Activated T-cell treated with anti-CD3 and anti-CD28 coated beads, Interleukin-2, amount 50 U/mL, for 72 hours (primary cell): ENCODE measurements around the gene VSX2. TPM values are rescaled to one million over a fixed set of nuclear protein-coding genes. Genes with fewer than 3 reads are reported as not detected.
A peak's percentile ranks its signal among the peaks of the same experiment; 100 is the strongest.

Source experiments
- ATAC-seq, 2 donors: fragments of 150-1000 bp; cut with Tn5 transposase; replicated peaks in 1 of 2; 2 replicates each; pipeline ENCODE4 v1.10.0; 2021; ENCODE audit warnings: moderate library complexity in 2 of 2, mild to moderate bottlenecking in 1 of 2
- DNase-seq, 2 donors: peaks; one replicate each; pipeline ENCODE4 v3.0.0; 2021 to 2022; ENCODE audit warnings: mixed read lengths in 1 of 2
- H3K27ac Mint-ChIP-seq: one replicate; pipeline ENCODE4 v1.8.0; 2022; ENCODE audit warnings: mild to moderate bottlenecking, moderate library complexity, mixed read lengths
- H3K27me3 Mint-ChIP-seq: one replicate; pipeline ENCODE4 v1.8.0; 2022; ENCODE audit warnings: low read depth, mixed read lengths
- H3K36me3 Mint-ChIP-seq, 2 donors: one replicate each; pipeline ENCODE4 v1.8.0; 2022; ENCODE audit warnings: mixed read lengths in 2 of 2, mild to moderate bottlenecking in 1 of 2; ENCODE audit not compliant: insufficient read depth in 2 of 2
- H3K4me1 Mint-ChIP-seq: one replicate; pipeline ENCODE4 v1.8.0; 2022; ENCODE audit warnings: low read depth, mixed read lengths
- H3K4me3 Mint-ChIP-seq, 2 donors: one replicate each; pipeline ENCODE4 v1.8.0; 2022; ENCODE audit warnings: mild to moderate bottlenecking in 2 of 2, mixed read lengths in 2 of 2, moderate library complexity in 2 of 2
- H3K9me3 Mint-ChIP-seq, 2 donors: one replicate each; pipeline ENCODE4 v1.8.0; 2022; ENCODE audit warnings: mixed read lengths in 2 of 2
- total RNA-seq, 2 donors: library from RNA; stranded (reverse); gene quantifications; one replicate each; pipeline ENCODE4 v1.2.3, GENCODE V29; 2022

Gene VSX2
- not detected for total RNA-seq

DNA sequence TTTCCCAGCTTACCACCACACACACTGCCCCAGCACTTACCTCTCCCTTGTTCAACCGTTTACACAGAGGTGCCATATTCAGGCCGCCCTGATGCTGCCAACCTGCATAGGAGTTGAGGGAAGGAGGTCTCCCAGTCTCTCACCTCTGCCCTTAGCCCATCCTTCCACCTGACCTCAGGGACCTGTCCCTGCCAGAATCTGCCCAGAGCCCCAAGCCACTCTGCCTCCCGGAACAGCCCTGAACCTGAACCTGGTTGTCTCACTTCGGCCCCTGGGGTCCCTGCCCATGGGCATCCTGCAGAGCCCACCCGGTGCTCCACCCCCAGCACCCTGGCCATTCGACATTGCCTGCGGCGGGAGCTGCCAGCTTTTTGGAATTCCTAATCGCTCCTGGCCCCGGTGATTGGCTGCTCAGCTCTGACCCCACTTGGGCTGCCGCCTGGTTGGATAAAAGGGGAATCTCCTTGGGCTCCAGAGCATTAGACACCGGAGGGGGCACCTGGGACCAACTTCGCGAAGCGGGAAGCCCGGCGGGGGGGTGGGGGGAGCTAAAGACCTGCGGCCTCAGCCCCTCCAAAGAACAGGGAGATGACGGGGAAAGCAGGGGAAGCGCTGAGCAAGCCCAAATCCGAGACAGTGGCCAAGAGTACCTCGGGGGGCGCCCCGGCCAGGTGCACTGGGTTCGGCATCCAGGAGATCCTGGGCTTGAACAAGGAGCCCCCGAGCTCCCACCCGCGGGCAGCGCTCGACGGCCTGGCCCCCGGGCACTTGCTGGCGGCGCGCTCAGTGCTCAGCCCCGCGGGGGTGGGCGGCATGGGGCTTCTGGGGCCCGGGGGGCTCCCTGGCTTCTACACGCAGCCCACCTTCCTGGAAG, at the start of gene VSX2:
TSS of gene VSX2 (plus strand) at position 476 of the 874 bp plus-strand sequence. CDS start at position 589, 113 bp downstream.
- ATAC-seq = no peak
- H3K4me3 Mint-ChIP-seq = peak within 1 kb of the TSS; percentile 76 to 81
- no peak for DNase-seq
- peaks cover 27% of the 10 kb centered on the region for H3K4me1 Mint-ChIP-seq
- H3K27me3 Mint-ChIP-seq = peaks cover 73% of the 10 kb centered on the region
- H3K36me3 Mint-ChIP-seq = peaks cover 0 to 3% of the 10 kb centered on the region in 2 donors
- H3K9me3 Mint-ChIP-seq = no peaks in the 10 kb centered on the region
- H3K27ac Mint-ChIP-seq = no peak within 1 kb of the TSS

DNA sequence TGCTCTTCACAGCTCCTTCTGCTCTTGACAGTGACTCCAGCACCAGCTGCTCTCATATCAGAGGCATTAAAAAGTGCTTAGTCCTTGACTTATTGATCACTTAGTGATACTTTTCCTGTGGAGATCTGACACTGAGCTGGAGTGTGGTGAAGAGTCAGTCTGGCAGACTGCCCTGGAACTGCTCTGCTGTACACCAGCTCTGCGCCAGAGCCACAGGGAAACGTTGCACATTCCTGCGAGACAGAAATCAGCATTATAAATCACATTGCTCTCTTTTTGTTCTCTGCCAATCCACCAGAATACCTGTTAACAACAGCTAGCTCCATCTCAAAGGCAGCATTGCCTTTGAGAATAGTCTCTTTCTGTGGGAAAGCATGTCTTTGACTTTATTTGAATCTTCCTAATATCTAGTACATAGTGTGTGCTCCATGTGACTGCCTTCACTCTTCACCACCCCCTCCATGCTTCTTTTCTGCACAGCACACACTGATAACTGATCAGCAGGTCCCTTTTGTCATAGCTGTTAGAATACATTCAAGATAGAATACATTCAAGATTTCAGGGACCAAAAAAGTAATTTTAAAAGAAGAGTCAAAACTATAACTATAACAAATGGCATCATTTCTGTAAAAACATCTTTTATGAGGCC, 48.2 kb upstream of the VSX2 start:
- no peak overlapping the region for H3K4me3 Mint-ChIP-seq
- H3K9me3 Mint-ChIP-seq = no peaks in the 10 kb centered on the region
- ATAC-seq (no peak), DNase-seq (no peak)
- no peaks in the 10 kb centered on the region for H3K27me3 Mint-ChIP-seq
- H3K4me1 Mint-ChIP-seq = no peaks in the 10 kb centered on the region
- H3K27ac Mint-ChIP-seq = no peak overlapping the region
- no peaks in the 10 kb centered on the region for H3K36me3 Mint-ChIP-seq

DNA sequence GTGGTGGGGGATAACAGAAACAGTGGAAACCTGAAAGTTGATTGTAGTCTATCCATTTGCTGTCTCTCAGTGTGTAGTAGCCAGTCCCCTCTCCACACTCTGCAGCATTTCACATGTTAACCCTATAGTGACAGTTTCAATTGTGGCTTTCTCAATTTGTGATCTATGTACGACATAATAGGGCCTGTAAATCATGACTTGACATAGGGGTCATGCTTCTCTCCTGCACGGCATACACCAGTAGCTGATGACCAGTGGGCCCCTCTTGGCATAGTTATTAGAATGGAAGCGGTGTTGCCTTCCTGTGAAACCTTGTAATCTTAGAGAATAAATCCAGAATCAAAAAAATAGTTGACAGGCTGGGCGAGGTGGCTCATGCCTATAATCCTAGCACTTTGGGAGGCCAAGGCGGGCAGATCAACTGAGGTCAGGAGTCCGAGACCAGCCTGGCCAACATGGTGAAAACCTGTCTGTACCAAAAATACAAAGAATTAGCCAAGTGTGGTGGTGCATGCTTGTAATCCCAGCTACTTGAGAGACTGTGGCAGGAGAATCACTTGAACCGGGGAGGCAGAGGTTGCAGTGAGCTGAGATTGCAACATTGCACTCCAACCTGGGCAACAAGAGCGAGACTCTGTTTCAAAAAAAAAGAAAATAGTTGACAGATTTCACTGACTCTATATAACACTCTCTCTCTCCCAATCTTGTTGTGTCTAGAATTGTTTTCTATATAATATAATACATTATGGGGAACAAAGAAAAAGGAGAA, 44.6 kb upstream of the VSX2 start:
- DNase-seq (no peak), ATAC-seq (no peak)
- H3K4me1 Mint-ChIP-seq = peaks cover 14% of the 10 kb centered on the region
- no peak overlapping the region for H3K27ac Mint-ChIP-seq
- no peak overlapping the region for H3K4me3 Mint-ChIP-seq
- H3K36me3 Mint-ChIP-seq = peaks cover 0 to 6% of the 10 kb centered on the region in 2 donors
- H3K9me3 Mint-ChIP-seq = no peaks in the 10 kb centered on the region
- no peaks in the 10 kb centered on the region for H3K27me3 Mint-ChIP-seq

GRCh38 chr14:74195623-74196022, 43.6 kb upstream of the VSX2 start:
- Mint-ChIP-seq H3K36me3 (peaks cover 0 to 6% of the 10 kb centered on the region in 2 donors), H3K27ac (no peak overlapping the region), H3K9me3 (no peaks in the 10 kb centered on the region), H3K27me3 (no peaks in the 10 kb centered on the region), H3K4me3 (no peak overlapping the region), H3K4me1 (peaks cover 14% of the 10 kb centered on the region)
- ATAC-seq = no peak
- DNase-seq = no peak

GRCh38 chr14:74198441-74199234, 40.6 kb upstream of the VSX2 start:
- H3K36me3 Mint-ChIP-seq = peaks cover 0 to 6% of the 10 kb centered on the region in 2 donors
- no peaks in the 10 kb centered on the region for H3K27me3 Mint-ChIP-seq
- no peak overlapping the region for H3K27ac Mint-ChIP-seq
- no peak overlapping the region for H3K4me3 Mint-ChIP-seq
- no peak for ATAC-seq
- no peak for DNase-seq
- H3K4me1 Mint-ChIP-seq = peaks cover 14% of the 10 kb centered on the region
- H3K9me3 Mint-ChIP-seq = no peaks in the 10 kb centered on the region

DNA sequence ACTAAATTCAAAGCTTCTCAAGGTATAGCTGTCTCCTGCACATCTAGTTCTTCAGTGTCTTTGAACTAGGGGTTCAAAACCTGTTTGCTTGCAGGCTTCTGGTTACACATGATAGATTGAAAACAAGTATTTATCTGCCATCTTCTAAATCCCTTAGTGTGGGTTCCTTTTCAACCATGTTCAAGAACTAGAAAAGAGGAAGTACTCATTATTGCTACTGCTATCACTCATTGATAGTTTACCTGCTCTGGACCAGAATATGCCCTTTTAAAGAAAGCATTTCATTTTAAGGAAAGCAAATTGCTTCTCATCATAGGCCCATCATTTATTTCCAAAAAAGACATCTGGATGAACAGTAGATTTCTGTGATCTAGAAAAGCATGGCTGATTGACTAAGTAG, 37.1 kb upstream of the VSX2 start:
- Mint-ChIP-seq H3K4me3 (no peak overlapping the region), H3K36me3 (peaks cover 0 to 6% of the 10 kb centered on the region in 2 donors), H3K27ac (no peak overlapping the region), H3K27me3 (no peaks in the 10 kb centered on the region), H3K4me1 (peaks cover 14% of the 10 kb centered on the region), H3K9me3 (no peaks in the 10 kb centered on the region)
- ATAC-seq (no peak), DNase-seq (no peak)

DNA sequence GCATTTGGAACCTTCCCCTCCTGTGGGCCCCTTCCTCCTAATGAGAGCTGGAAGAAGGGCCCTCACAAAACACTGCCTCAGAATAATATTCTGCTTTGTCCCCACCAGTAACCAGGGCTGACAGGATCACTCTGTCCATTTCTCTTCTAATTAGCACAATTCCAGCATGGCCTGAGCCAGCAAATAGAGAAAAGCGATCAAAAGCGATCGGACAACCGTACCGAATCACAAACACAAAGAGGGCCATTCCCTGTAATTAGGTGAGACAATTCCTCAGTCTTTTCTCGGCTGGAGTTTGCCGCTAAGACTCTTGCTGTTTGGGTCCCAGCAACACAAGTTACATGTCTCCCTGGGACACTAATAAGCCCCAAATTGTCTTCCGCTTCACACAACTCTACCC, 35.6 kb upstream of the VSX2 start:
- DNase-seq = no peak
- no peak for ATAC-seq
- H3K9me3 Mint-ChIP-seq = no peaks in the 10 kb centered on the region
- H3K27ac Mint-ChIP-seq = no peak overlapping the region
- no peaks in the 10 kb centered on the region for H3K27me3 Mint-ChIP-seq
- H3K4me1 Mint-ChIP-seq = peaks cover 4% of the 10 kb centered on the region
- peaks cover 0 to 6% of the 10 kb centered on the region in 2 donors for H3K36me3 Mint-ChIP-seq
- H3K4me3 Mint-ChIP-seq = no peak overlapping the region

- Mint-ChIP-seq H3K4me3 (no peak overlapping the region), H3K9me3 (no peaks in the 10 kb centered on the region), H3K27ac (no peak overlapping the region), H3K36me3 (no peaks in the 10 kb centered on the region), H3K4me1 (no peaks in the 10 kb centered on the region), H3K27me3 (no peaks in the 10 kb centered on the region)
- ATAC-seq (no peak), DNase-seq (no peak)
Observed at GRCh38 chr14:74204491-74204890, 34.8 kb upstream of the VSX2 start.

- Mint-ChIP-seq H3K27me3 (no peaks in the 10 kb centered on the region), H3K36me3 (no peaks in the 10 kb centered on the region), H3K9me3 (no peaks in the 10 kb centered on the region), H3K4me3 (no peak overlapping the region), H3K4me1 (no peaks in the 10 kb centered on the region), H3K27ac (no peak overlapping the region)
- no peak for ATAC-seq
- no peak for DNase-seq
Observed at GRCh38 chr14:74205882-74206281, 33.4 kb upstream of the VSX2 start.

GRCh38 chr14:74207943-74208342, 31.3 kb upstream of the VSX2 start:
- no peak for DNase-seq
- no peaks in the 10 kb centered on the region for H3K9me3 Mint-ChIP-seq
- no peaks in the 10 kb centered on the region for H3K27me3 Mint-ChIP-seq
- H3K4me1 Mint-ChIP-seq = no peaks in the 10 kb centered on the region
- no peak overlapping the region for H3K27ac Mint-ChIP-seq
- H3K36me3 Mint-ChIP-seq = no peaks in the 10 kb centered on the region
- no peak overlapping the region for H3K4me3 Mint-ChIP-seq
- no peak for ATAC-seq

GRCh38 chr14:74208642-74209041, 30.6 kb upstream of the VSX2 start:
- no peaks in the 10 kb centered on the region for H3K4me1 Mint-ChIP-seq

GRCh38 chr14:74211945-74212580, 27.2 kb upstream of the VSX2 start:
- Mint-ChIP-seq H3K4me3 (no peak overlapping the region), H3K36me3 (no peaks in the 10 kb centered on the region), H3K9me3 (no peaks in the 10 kb centered on the region), H3K27me3 (no peaks in the 10 kb centered on the region), H3K4me1 (no peaks in the 10 kb centered on the region), H3K27ac (no peak overlapping the region)
- ATAC-seq (no peak), DNase-seq (no peak)

More at GRCh38 chr14:74208642-74209041, 30.6 kb upstream of the VSX2 start:
- no peak for ATAC-seq
- no peaks in the 10 kb centered on the region for H3K36me3 Mint-ChIP-seq
- no peak overlapping the region for H3K4me3 Mint-ChIP-seq
- no peaks in the 10 kb centered on the region for H3K27me3 Mint-ChIP-seq
- no peaks in the 10 kb centered on the region for H3K9me3 Mint-ChIP-seq
- DNase-seq = no peak
- no peak overlapping the region for H3K27ac Mint-ChIP-seq
